Measurements from ENCODE around the gene SPRING1.

Gene SPRING1

DNA sequence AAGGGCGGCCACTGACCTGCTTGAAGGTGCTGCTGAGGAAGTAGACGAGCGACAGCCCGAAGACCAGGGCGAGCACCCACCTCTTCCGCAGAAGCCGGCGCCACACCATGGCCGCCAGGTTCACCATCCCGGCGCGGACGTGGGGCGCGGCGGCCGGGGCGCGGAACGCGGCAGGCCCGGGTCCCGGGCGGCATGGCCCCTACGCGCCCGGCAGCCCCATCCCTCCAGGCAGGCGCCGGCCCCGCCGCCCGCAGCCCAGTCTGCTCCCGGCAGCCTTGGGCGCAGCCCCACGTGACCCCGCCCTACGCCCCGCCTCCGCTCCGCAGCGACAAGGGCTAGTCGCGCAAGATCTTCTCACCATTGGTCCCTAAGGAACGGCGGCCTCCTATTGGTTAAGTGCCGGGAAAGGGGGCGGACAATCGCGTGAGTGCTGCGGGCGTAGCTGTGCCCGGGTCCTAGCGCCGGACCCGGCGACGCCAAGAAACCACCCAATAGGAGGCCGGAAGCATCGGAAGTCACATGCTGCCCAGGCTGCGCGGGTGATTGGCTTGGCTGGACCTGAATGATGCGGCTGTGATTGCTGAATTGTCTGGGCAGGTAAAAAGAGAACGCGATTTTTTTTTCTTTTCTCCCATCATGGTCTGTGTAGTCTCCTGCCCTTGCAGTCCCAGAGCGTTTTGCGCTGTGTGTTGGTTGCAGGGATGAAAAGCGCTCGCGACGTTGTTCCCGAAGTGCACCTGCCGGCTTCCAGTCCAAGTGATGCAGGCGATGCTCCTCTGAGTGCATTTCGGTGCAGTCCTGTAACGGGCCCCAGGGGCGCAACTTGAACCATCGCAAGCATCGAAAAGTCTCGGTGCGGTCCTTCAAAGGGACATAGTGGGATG lies at the start of gene SPRING1, which contains the start of gene RNFT2:
TSS of gene SPRING1 (minus strand) at position 296 of the 884 bp plus-strand sequence. CDS start at position 127, 169 bp downstream.
TSS of gene RNFT2 (plus strand) at position 542 of the 884 bp plus-strand sequence. CDS start 2,183 bp downstream, outside the sequence.
- Histone ChIP-seq H3K9ac (peak within 1 kb of the TSS; percentile 87 to 95 (median 90)), H3K4me1 (peaks cover 17 to 24% (median 20%) of the 10 kb centered on the region in 10 experiments), H3K4me3 (peak within 1 kb of the TSS; percentile 91 to 99 (median 96)), H3K27me3 (no peaks in the 10 kb centered on the region), H4K20me1 (peaks cover under 1 to 46% (median 34%) of the 10 kb centered on the region in 11 experiments; a peak in 20 of 22 replicates), H3K9me3 (replicated peaks in 1 of 11) (no peaks in the 10 kb centered on the region), H3K36me3 (peaks cover 19 to 33% (median 23%) of the 10 kb centered on the region in 11 experiments), H3K27ac (peak within 1 kb of the TSS; percentile 74 to 91 (median 85)), H3K4me2 (peak within 1 kb of the TSS; percentile 91 to 100 (median 97))
- TF ChIP-seq Cebpa-rat (IDR thresholded peaks at IDR 0.05) = no peak

GRCh38 chr12:116784238-116784612 lies 46.4 kb upstream of the SPRING1 start:
- H4K20me1 ChIP-seq = no peaks in the 10 kb centered on the region
- no peaks in the 10 kb centered on the region for H3K27me3 ChIP-seq
- H3K9me3 ChIP-seq (replicated peaks in 1 of 11) = peaks cover 0 to 19% (median 6%) of the 10 kb centered on the region in 11 experiments; a peak in 8 of 22 replicates
- no peak overlapping the region for H3K27ac ChIP-seq
- no peak overlapping the region for H3K9ac ChIP-seq
- peaks cover 0 to 58% (median 10%) of the 10 kb centered on the region in 11 experiments; a peak in 11 of 22 replicates for H3K36me3 ChIP-seq
- no peak overlapping the region for H3K4me3 ChIP-seq
- H3K4me2 ChIP-seq = no peak overlapping the region
- TF ChIP-seq Cebpa-rat (IDR thresholded peaks at IDR 0.05) = no peak
- H3K4me1 ChIP-seq = peaks cover 6 to 20% (median 16%) of the 10 kb centered on the region in 10 experiments; a peak in 18 of 20 replicates

DNA sequence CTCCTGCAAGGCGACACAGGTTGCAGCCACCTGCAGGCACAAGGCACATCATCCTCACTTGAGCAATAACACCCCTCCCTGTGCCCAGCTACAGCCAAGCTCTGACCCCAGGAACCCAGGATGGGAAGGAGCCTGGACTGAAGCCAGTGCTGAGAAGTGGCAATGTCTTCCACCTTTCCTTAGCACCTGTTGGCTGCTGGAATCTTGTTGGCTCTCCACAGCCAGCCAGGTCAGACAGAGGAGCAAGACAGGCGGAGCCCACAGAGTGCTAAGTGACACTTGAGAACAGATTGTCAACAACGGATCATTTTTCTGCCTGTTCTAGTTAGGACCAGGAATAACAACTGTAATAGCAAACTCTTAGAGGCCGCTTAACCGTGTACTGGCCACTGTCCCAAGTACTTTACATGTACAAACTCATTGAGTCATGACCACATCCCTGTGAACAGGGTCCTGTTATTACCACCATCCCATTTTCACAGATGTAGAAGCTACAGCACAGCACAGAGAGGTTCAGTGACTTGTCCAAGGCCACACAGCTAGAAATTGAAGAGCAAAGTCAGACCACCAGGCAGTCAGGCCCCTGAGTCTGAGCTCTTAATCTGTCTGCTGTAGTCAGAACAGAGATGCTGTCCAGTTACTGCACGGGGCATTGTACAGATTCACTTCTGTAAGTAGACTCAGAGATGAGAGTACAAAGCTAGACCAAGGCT lies 45.8 kb upstream of the SPRING1 start:
- Histone ChIP-seq H3K9me3 (replicated peaks in 1 of 11) (peaks cover 0 to 24% (median 10%) of the 10 kb centered on the region in 11 experiments; a peak in 16 of 22 replicates), H3K4me1 (peaks cover 6 to 20% (median 16%) of the 10 kb centered on the region in 10 experiments; a peak in 18 of 20 replicates), H3K36me3 (peaks cover 0 to 62% (median 15%) of the 10 kb centered on the region in 11 experiments; a peak in 11 of 22 replicates), H3K4me3 (no peak overlapping the region), H3K27ac (no peak overlapping the region; a peak in 3 of 22 replicates), H4K20me1 (no peaks in the 10 kb centered on the region), H3K4me2 (no peak overlapping the region), H3K27me3 (no peaks in the 10 kb centered on the region), H3K9ac (no peak overlapping the region)
- TF ChIP-seq Cebpa-rat (IDR thresholded peaks at IDR 0.05) = no peak

- Histone ChIP-seq H3K27ac (peak overlapping the region in 4 of 11 experiments; percentile 30 to 73 (median 58); a peak in 6 of 22 replicates), H3K9me3 (replicated peaks in 1 of 11) (peaks cover 0 to 29% (median 18%) of the 10 kb centered on the region in 11 experiments; a peak in 16 of 22 replicates), H3K27me3 (no peaks in the 10 kb centered on the region), H4K20me1 (no peaks in the 10 kb centered on the region), H3K4me3 (no peak overlapping the region), H3K4me2 (peak overlapping the region in 9 of 11 experiments; percentile 39 to 63 (median 58); a peak in 10 of 22 replicates), H3K9ac (peak overlapping the region in 1 of 11 experiments; percentile 13; a peak in 2 of 22 replicates), H3K36me3 (peaks cover 0 to 44% (median 13%) of the 10 kb centered on the region in 11 experiments; a peak in 11 of 22 replicates), H3K4me1 (peaks cover 6 to 34% (median 26%) of the 10 kb centered on the region in 10 experiments; a peak in 18 of 20 replicates)
- no peak for TF ChIP-seq Cebpa-rat (IDR thresholded peaks at IDR 0.05)
Measured at GRCh38 chr12:116780942-116781341, 43.1 kb upstream of the SPRING1 start.

DNA sequence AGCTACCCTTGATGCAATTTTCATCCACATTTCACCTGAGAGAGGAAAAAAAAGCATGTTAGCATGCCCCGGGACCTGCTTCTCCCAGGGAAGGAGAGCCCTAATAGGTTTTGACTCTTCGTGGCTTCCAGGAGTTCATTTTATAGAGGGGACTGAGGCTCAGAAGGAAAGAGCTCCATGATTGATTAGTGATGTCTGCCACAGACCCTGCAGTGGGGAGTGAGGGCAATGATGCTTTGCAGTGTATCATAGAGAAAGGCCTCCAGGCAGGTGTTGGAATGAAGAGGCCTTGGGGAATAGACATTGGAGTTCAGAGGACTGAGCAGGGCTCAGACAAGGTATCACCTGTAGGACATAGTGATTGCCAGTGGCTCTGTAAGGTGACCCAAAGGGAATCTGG lies 41.7 kb upstream of the SPRING1 start:
- no peak for TF ChIP-seq Cebpa-rat (IDR thresholded peaks at IDR 0.05)
- H3K4me3 ChIP-seq = no peak overlapping the region
- peaks cover 0 to 29% (median 18%) of the 10 kb centered on the region in 11 experiments; a peak in 16 of 22 replicates for H3K9me3 ChIP-seq (replicated peaks in 1 of 11)
- H3K36me3 ChIP-seq = peaks cover 0 to 40% (median 9%) of the 10 kb centered on the region in 11 experiments; a peak in 11 of 22 replicates
- H3K4me1 ChIP-seq = peaks cover 6 to 34% (median 26%) of the 10 kb centered on the region in 10 experiments; a peak in 18 of 20 replicates
- H4K20me1 ChIP-seq = no peaks in the 10 kb centered on the region
- no peak overlapping the region for H3K4me2 ChIP-seq
- H3K27me3 ChIP-seq = no peaks in the 10 kb centered on the region
- no peak overlapping the region for H3K9ac ChIP-seq
- H3K27ac ChIP-seq = no peak overlapping the region

DNA sequence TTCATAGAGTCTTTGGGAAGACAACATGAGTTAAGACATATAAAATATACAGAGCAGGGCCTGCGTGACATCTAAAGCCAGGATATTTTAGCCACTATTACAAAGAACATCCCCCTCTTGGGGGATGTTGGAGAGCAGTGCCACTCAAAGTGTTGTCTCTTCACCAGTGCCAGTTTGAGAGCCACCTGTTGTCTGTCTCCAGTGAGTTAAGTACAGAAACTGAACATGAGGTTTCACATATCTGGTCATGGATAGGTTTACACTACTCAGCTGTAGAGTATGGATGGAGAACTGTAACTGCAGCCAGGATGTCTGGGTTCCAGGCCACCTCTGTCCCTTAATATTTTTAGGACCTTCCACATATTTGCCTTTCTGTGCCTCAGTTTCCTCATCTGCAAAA lies 39.4 kb upstream of the SPRING1 start:
- H3K4me1 ChIP-seq = peaks cover 6 to 32% (median 22%) of the 10 kb centered on the region in 10 experiments; a peak in 18 of 20 replicates
- TF ChIP-seq Cebpa-rat (IDR thresholded peaks at IDR 0.05) = no peak
- peak overlapping the region in 5 of 11 experiments; percentile 17 to 54 (median 48); a peak in 3 of 22 replicates for H3K4me2 ChIP-seq
- H3K36me3 ChIP-seq = peaks cover 0 to 35% (median 0%) of the 10 kb centered on the region in 11 experiments; a peak in 12 of 22 replicates
- H3K27me3 ChIP-seq = no peaks in the 10 kb centered on the region
- H3K4me3 ChIP-seq = no peak overlapping the region
- H3K9ac ChIP-seq = no peak overlapping the region
- no peak overlapping the region for H3K27ac ChIP-seq
- no peaks in the 10 kb centered on the region for H4K20me1 ChIP-seq
- H3K9me3 ChIP-seq (replicated peaks in 1 of 11) = peaks cover 0 to 38% (median 22%) of the 10 kb centered on the region in 11 experiments; a peak in 18 of 22 replicates

DNA sequence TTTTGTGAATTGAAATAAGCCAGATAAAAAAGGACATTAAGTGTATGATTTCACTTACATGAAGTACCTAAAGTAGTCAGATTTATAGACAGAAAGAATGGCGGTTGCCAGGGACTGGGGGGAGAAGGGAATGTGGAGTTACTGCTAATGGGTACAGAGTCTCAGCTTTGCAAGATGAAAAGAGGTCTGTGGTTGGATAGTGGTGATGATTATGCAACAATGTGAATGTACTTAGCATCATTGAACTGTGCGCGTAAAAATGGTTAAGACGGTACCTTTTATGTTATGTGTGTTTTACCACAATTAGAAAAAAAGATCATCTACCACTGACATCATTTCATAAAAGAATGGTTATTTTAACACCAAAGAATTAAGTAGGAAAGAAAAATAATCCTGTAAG lies 36.2 kb upstream of the SPRING1 start:
- Histone ChIP-seq H4K20me1 (no peaks in the 10 kb centered on the region), H3K4me3 (no peak overlapping the region), H3K27ac (no peak overlapping the region), H3K27me3 (no peaks in the 10 kb centered on the region), H3K4me1 (peaks cover 0 to 15% (median 11%) of the 10 kb centered on the region in 10 experiments; a peak in 14 of 20 replicates), H3K4me2 (no peak overlapping the region), H3K36me3 (peaks cover 0 to 14% (median 0%) of the 10 kb centered on the region in 11 experiments; a peak in 8 of 22 replicates), H3K9me3 (replicated peaks in 1 of 11) (peaks cover 0 to 23% (median 16%) of the 10 kb centered on the region in 11 experiments; a peak in 18 of 22 replicates), H3K9ac (no peak overlapping the region)
- peak in 1 of 11 experiments; percentile 46; a peak in 1 of 22 replicates for TF ChIP-seq Cebpa-rat (IDR thresholded peaks at IDR 0.05)

DNA sequence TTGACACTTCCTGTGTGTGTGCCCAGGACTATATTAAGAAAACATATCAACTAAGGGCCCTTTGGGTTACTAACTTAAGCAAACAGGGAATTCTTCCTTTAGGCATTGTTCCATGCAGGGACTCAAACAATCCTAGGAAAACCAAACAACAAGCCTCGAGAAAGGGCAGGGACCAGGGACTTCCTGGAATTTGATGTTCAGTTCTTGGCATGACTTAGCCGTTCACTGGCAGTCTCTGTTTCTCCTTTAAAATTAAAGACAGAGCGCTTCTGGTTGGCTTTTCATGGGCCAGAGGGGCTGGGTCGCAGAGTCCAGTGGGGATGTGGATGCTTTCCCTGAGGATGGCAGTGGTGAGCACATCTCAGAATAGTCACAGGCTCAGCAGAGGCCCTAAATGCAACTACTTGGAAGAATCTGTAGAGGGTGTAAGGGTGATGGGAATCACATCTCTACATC lies 35.4 kb upstream of the SPRING1 start:
- no peak for TF ChIP-seq Cebpa-rat (IDR thresholded peaks at IDR 0.05)
- Histone ChIP-seq H3K4me3 (no peak overlapping the region), H3K9me3 (replicated peaks in 1 of 11) (peaks cover 0 to 16% (median 9%) of the 10 kb centered on the region in 11 experiments; a peak in 16 of 22 replicates), H3K36me3 (peaks cover 0 to 10% (median 0%) of the 10 kb centered on the region in 11 experiments; a peak in 5 of 22 replicates), H3K9ac (no peak overlapping the region), H3K27me3 (no peaks in the 10 kb centered on the region), H4K20me1 (no peaks in the 10 kb centered on the region), H3K4me2 (no peak overlapping the region), H3K4me1 (peaks cover 0 to 13% (median 10%) of the 10 kb centered on the region in 10 experiments; a peak in 14 of 20 replicates), H3K27ac (no peak overlapping the region)

Data from BLaER1 treated with 17β-estradiol and CSF1 and Interleukin-3, amounts not matched to agents 10 nM and 100 nM (cell line).